ENCODE measurements around the gene MEA1.

Gene MEA1

DNA sequence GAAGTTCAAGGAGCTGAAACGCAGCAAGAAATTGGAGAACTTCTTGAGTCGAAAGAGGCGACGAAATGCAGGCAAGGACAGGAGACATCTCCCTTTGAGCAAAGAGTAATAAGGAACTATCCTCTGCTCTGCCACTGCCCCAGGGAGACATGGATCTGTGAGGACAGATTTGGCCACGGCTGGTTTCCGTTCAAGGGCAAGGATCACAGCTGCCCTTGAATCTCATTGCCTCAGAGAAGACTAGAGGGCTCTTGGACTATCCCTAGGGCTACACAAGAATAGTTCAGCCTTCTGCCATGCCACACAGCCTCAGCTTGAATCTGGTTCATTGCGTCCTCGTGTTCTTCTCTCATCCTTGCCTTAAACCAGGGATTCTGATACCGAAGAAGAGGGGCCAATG, 15.4 kb upstream of the MEA1 start:
- no peak for TF ChIP-seq CTCF (IDR thresholded peaks at IDR 0.05)
- Histone ChIP-seq H3K36me3 (peaks cover 81% of the 10 kb centered on the region), H3K27ac (no peak overlapping the region), H3K4me1 (ENCODE audit: control insufficient read depth in 1 of 2, insufficient read depth in 1 of 2, low read depth in 1 of 2, low read length in 1 of 2) (no peaks in the 10 kb centered on the region), H3K4me3 (ENCODE audit: low read depth in 1 of 2, low read length in 1 of 2) (no peak overlapping the region), H3K9me3 (no peaks in the 10 kb centered on the region), H3K27me3 (no peaks in the 10 kb centered on the region)

DNA sequence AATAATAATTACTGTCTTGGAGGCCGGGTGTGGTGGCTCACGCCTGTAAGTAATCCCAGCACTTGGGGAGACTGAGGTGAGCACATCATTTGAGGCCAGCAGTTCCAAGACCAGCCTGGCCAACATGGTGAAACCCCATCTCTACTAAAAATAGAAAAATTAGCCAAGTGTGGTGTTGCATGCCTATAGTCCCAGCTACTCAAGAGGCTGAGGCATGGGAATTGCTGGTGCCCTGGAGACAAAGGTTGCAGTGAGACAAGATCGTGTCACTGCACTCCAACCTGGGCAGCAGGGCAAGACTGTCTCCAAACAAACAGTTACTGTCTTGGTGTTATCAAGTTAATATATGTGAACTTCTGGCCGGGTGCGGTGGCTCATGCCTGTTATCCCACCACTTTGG, 12.6 kb upstream of the MEA1 start:
- no peaks in the 10 kb centered on the region for H3K27me3 ChIP-seq
- peaks cover 7 to 9% of the 10 kb centered on the region in 2 experiments for H3K4me1 ChIP-seq (ENCODE audit: control insufficient read depth in 1 of 2, insufficient read depth in 1 of 2, low read depth in 1 of 2, low read length in 1 of 2)
- peaks cover 65% of the 10 kb centered on the region for H3K36me3 ChIP-seq
- no peak for TF ChIP-seq CTCF (IDR thresholded peaks at IDR 0.05)
- no peak overlapping the region for H3K4me3 ChIP-seq (ENCODE audit: low read depth in 1 of 2, low read length in 1 of 2)
- no peaks in the 10 kb centered on the region for H3K9me3 ChIP-seq
- H3K27ac ChIP-seq = no peak overlapping the region

DNA sequence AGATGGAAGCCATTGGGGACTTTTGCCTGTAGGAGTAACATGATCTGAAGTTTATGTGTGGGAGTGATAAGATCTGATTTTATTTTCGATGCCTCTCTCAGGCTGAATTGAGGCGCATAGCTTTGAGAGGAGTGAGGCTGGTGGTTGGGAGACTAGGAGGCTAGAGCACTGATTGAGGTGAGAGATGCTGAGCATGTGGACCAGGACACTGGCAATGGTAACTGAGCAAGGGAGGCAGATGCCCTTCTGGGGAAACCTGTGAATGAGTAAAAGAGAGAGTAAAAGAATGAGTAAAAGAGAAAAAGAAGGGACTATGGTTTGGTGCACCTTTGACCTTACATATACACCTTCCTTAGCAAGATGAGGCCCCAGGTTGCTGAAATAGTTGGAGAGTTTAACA, 10.7 kb upstream of the MEA1 start:
- Histone ChIP-seq H3K9me3 (no peaks in the 10 kb centered on the region), H3K36me3 (peaks cover 54% of the 10 kb centered on the region), H3K27me3 (no peaks in the 10 kb centered on the region), H3K4me1 (ENCODE audit: control insufficient read depth in 1 of 2, insufficient read depth in 1 of 2, low read depth in 1 of 2, low read length in 1 of 2) (peaks cover 15 to 18% of the 10 kb centered on the region in 2 experiments), H3K27ac (no peak overlapping the region), H3K4me3 (ENCODE audit: low read depth in 1 of 2, low read length in 1 of 2) (no peak overlapping the region)
- TF ChIP-seq CTCF (IDR thresholded peaks at IDR 0.05) = no peak

GRCh38 chr6:43021270-43022047, 7.7 kb upstream of the MEA1 start, which contains the start of gene RRP36:
TSS of gene RRP36 (plus strand) at chr6:43021623. CDS start at chr6:43021655, 32 bp downstream.
- Histone ChIP-seq H3K9me3 (no peaks in the 10 kb centered on the region), H3K4me3 (ENCODE audit: low read depth in 1 of 2, low read length in 1 of 2) (peak within 1 kb of the TSS; percentile 88 to 97), H3K27me3 (no peaks in the 10 kb centered on the region), H3K4me1 (ENCODE audit: control insufficient read depth in 1 of 2, insufficient read depth in 1 of 2, low read depth in 1 of 2, low read length in 1 of 2) (peaks cover 15 to 19% of the 10 kb centered on the region in 2 experiments), H3K27ac (peak within 1 kb of the TSS; percentile 85), H3K36me3 (peaks cover 49% of the 10 kb centered on the region)
- TF ChIP-seq CTCF (IDR thresholded peaks at IDR 0.05) = no peak

DNA sequence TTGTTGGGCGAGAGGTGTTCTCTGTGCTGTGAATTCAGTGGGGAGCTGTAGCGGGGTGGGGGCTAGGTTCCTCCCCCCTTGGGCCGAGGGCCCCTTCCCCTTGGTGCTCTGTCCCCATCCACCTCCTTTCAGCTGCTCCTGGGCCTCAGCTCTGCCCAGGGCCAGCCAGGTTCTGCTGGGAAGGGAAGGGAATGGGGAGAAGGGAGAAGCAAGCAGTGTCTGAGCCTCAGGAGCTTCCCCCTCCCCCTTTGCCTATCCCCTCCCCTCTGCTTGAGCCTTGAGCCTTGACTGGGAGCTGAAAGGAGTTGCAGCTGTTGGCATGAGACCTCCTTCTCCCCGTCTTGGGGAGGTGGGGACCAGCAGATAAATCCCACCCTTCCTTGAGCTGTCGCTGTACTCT, 7.1 kb upstream of the MEA1 start:
- peak overlapping the region; percentile 85 for H3K27ac ChIP-seq
- TF ChIP-seq CTCF (IDR thresholded peaks at IDR 0.05) = no peak
- H3K4me3 ChIP-seq (ENCODE audit: low read depth in 1 of 2, low read length in 1 of 2) = peak overlapping the region; percentile 88 to 97
- no peaks in the 10 kb centered on the region for H3K9me3 ChIP-seq
- H3K27me3 ChIP-seq = no peaks in the 10 kb centered on the region
- peaks cover 21 to 25% of the 10 kb centered on the region in 2 experiments for H3K4me1 ChIP-seq (ENCODE audit: control insufficient read depth in 1 of 2, insufficient read depth in 1 of 2, low read depth in 1 of 2, low read length in 1 of 2)
- H3K36me3 ChIP-seq = peaks cover 43% of the 10 kb centered on the region

All from neutrophil (primary cell).